ENCODE data around the gene RRAGD.

RRAGD gene

GRCh38 chr6:89368999-89369398 is 43.1 kb downstream of the RRAGD start (continued):
- TF ChIP-seq ZNF26 (tag by site-specific recombination; IDR thresholded peaks at IDR 0.05) = no peak
- no peak for TF ChIP-seq HIC1 (tag by site-specific recombination; IDR thresholded peaks at IDR 0.05)
- TF ChIP-seq ZNF560 (tag by site-specific recombination; IDR thresholded peaks at IDR 0.05; ENCODE audit: borderline replicate concordance) = no peak
- no peak for TF ChIP-seq KLF1 (tag by site-specific recombination; IDR thresholded peaks at IDR 0.05)
- TF ChIP-seq ZNF138 (tag by site-specific recombination; IDR thresholded peaks at IDR 0.05; ENCODE audit: borderline replicate concordance) = no peak
- no peak for TF ChIP-seq ZNF169 (tag by site-specific recombination; IDR thresholded peaks at IDR 0.05)
- no peak for TF ChIP-seq ZNF488 (tag by site-specific recombination; IDR thresholded peaks at IDR 0.05)
- TF ChIP-seq HOXC10 (CRISPR knock-in tag; IDR thresholded peaks at IDR 0.05) = no peak
- peak; percentile 38 for TF ChIP-seq ZNF654 (tag by site-specific recombination; IDR thresholded peaks at IDR 0.05; ENCODE audit: low read depth)

GRCh38 chr6:89368107-89368506 is 44.0 kb downstream of the RRAGD start:
- Histone ChIP-seq H3K4me3 (ENCODE audit: low read depth, low read length) (no peak overlapping the region), H3K9me3 (ENCODE audit: control insufficient read depth, insufficient read depth, low read depth, low read length) (no peaks in the 10 kb centered on the region), H3K4me1 (ENCODE audit: control insufficient read depth, insufficient read depth, low read length) (no peaks in the 10 kb centered on the region), H3K27ac (ENCODE audit: extremely low read depth, low read depth, low read length) (no peak overlapping the region), H3K36me3 (ENCODE audit: control insufficient read depth in 2 of 2, insufficient read depth in 1 of 2, low read length in 2 of 2) (peaks cover 8 to 17% of the 10 kb centered on the region in 2 experiments; a peak in 2 of 3 replicates)
- POLR2A ChIA-PET = no interaction called here
- CTCF ChIA-PET = interaction anchor here (0.6 to 3.5 kb wide), 36 partner anchors 9 to 390 kb away, joined by 3 to 43 read pairs (median 4); partner anchors contain the start of gene GABRR2
- TF ChIP-seq ZNF274 (IDR thresholded peaks at IDR 0.05; ENCODE audit: low read length) = no peak
- TF ChIP-seq ZNF274 (tag by site-specific recombination; IDR thresholded peaks at IDR 0.05; ENCODE audit: borderline replicate concordance) = no peak
- no peak for TF ChIP-seq BCL11A (tag by site-specific recombination; IDR thresholded peaks at IDR 0.05; ENCODE audit: low read depth)
- no peak for TF ChIP-seq ZNF140 (tag by site-specific recombination; IDR thresholded peaks at IDR 0.05)
- no peak for TF ChIP-seq SCRT2 (tag by site-specific recombination; IDR thresholded peaks at IDR 0.05)
- no peak for TF ChIP-seq ZNF324 (tag by site-specific recombination; IDR thresholded peaks at IDR 0.05)
- TF ChIP-seq ZNF626 (tag by site-specific recombination; IDR thresholded peaks at IDR 0.05) = no peak
- peak; percentile 81 for TF ChIP-seq ZNF654 (tag by site-specific recombination; IDR thresholded peaks at IDR 0.05; ENCODE audit: low read depth)
- TF ChIP-seq ZBTB48 (tag by site-specific recombination; IDR thresholded peaks at IDR 0.05) = no peak
- TF ChIP-seq ZNF510 (tag by site-specific recombination; IDR thresholded peaks at IDR 0.05; ENCODE audit: insufficient replicate concordance) = no peak
- no peak for TF ChIP-seq ZNF664 (tag by site-specific recombination; IDR thresholded peaks at IDR 0.05)
- TF ChIP-seq ZNF335 (tag by site-specific recombination; conservative IDR thresholded peaks at IDR 0.05) = 0 out of 2 replicates have a peak, but pooled peaks have one; percentile 23
- TF ChIP-seq ZNF561 (tag by site-specific recombination; IDR thresholded peaks at IDR 0.05; ENCODE audit: borderline replicate concordance) = 0 out of 2 replicates have a peak, but pooled peaks have one; percentile 22
- peak; percentile 55 for TF ChIP-seq ZNF660 (tag by site-specific recombination; IDR thresholded peaks at IDR 0.05)
- TF ChIP-seq ZNF202 (tag by site-specific recombination; IDR thresholded peaks at IDR 0.05; ENCODE audit: borderline replicate concordance) = no peak
- no peak for TF ChIP-seq ZBTB49 (tag by site-specific recombination; IDR thresholded peaks at IDR 0.05; ENCODE audit: low read depth)
- TF ChIP-seq KLF10 (tag by site-specific recombination; IDR thresholded peaks at IDR 0.05) = no peak
- TF ChIP-seq MZF1 (tag by site-specific recombination; IDR thresholded peaks at IDR 0.05; ENCODE audit: borderline replicate concordance) = no peak
- no peak for TF ChIP-seq HIC1 (tag by site-specific recombination; IDR thresholded peaks at IDR 0.05)
